Heart left ventricle (tissue), 16 donors: ENCODE results near the gene GRIN2A. TPM values are rescaled to one million over a fixed set of nuclear protein-coding genes. Genes with fewer than 3 reads are reported as not detected.

Experiments used
- ATAC-seq, 4 donors: fragments of 200-7000 bp; cut with Tn5 transposase; one replicate each; pipeline ENCODE4 v1.9.1; 2020 to 2022; ENCODE audit warnings: moderate library complexity in 4 of 4, mild to moderate bottlenecking in 3 of 4, moderate number of reproducible peaks in 1 of 4
- DNase-seq, 5 donors: peaks; one replicate each; pipeline ENCODE4 v3.0.0-alpha.2; 2020
- H3K27ac ChIP-seq, 12 donors: fragments of 200-600 bp; sonication (generic) in 4 of 12; one replicate each; pipeline versions ENCODE4 v1.5.0 to v1.8.0; 2016 to 2022; ENCODE audit warnings: mild to moderate bottlenecking in 2 of 12
- H3K27me3 ChIP-seq, 9 donors: fragments of 200-600 bp; sonication (generic) in 2 of 9; one replicate each; pipeline versions ENCODE4 v1.5.1 to v1.8.0; 2016 to 2022; ENCODE audit warnings: mild to moderate bottlenecking in 3 of 9
- H3K36me3 ChIP-seq, 9 donors: fragments of 200-600 bp; sonication (generic) in 2 of 9; one replicate each; pipeline versions ENCODE4 v1.5.0 to v1.8.0; 2018 to 2022; ENCODE audit warnings: mild to moderate bottlenecking in 2 of 9
- H3K4me1 ChIP-seq, 12 donors: fragments of 200-600 bp; sonication (generic) in 4 of 12; one replicate each; pipeline versions ENCODE4 v1.5.0 to v1.8.0; 2016 to 2022; ENCODE audit warnings: mild to moderate bottlenecking in 3 of 12
- H3K4me3 ChIP-seq, 12 donors: fragments of 200-600 bp; sonication (generic) in 4 of 12; one replicate each; pipeline versions ENCODE4 v1.5.0 to v1.8.0; 2017 to 2022; ENCODE audit warnings: mild to moderate bottlenecking in 9 of 12, moderate library complexity in 4 of 12
- H3K9me3 ChIP-seq, 12 donors: fragments of 200-600 bp; sonication (generic) in 4 of 12; one replicate each; pipeline versions ENCODE4 v1.5.0 to v1.8.0; 2016 to 2022; ENCODE audit warnings: mild to moderate bottlenecking in 1 of 12
- POLR2A ChIP-seq, 2 donors: fragments of 450-650 bp; IDR thresholded peaks; one replicate each; pipeline ENCODE4 v1.6.1; 2017; ENCODE audit warnings: antibody characterized with exemption in 2 of 2, mild to moderate bottlenecking in 2 of 2, moderate library complexity in 2 of 2
- WGBS, 4 donors: extraction: QIAGEN DNeasy Blood & Tissue Kit in 2 of 4; methylation state at CpG; one replicate each; pipeline versions ENCODE4 v1.1.5 to v1.1.7; 2013 to 2018; 5-methylcytosine and 5-hydroxymethylcytosine counted together
- intact Hi-C, 10 donors: fragments of 100-400 bp; cut with DNase I; formaldehyde crosslinking; loops; one replicate each; pipeline versions ENCODE4 v1.11.1 to v1.14.2; 2022
- polyA plus RNA-seq, 2 donors: library from polyadenylated mRNA; stranded (reverse); fragments of 200-250 nt; gene quantifications; one replicate each; pipeline ENCODE4 v1.2.3, GENCODE V29; 2013
- total RNA-seq, 9 donors: library from RNA; depleted of rRNA in 2 of 9; stranded (reverse); fragments of >200 nt in 2 of 9; fragmentation: NEBNext Ultra II Directional in 3 of 9; extraction: Animal tissue kit (Norgen Biotek cat#: 25700) in 3 of 9; gene quantifications; one replicate each; pipeline versions ENCODE4 v1.1.0 to v1.2.4, GENCODE V29; 2016 to 2023
- TF ChIP-seq, protein P1 (sequence below), 12 donors: fragments of 200-600 bp; sonication (generic) in 4 of 12; IDR thresholded peaks; one replicate each; pipeline versions ENCODE4 v1.5.0 to v1.8.0; 2018 to 2022; ENCODE audit warnings: antibody characterized with exemption in 12 of 12, mild to moderate bottlenecking in 5 of 12
- donor health status: ischemic (EF 13 %, LVEDD 7.1; RV severe dilation, severe dysfunction).
- donor health status: healthy with polysubstance abuse.
- donor health status: DM: no; HTN: yes; CAD: no.
- donor health status: DM: no; HTN: no; CAD: no.
- donor health status: ischemic (EF 25% LVEDD 6.9; RV normal size, moderate dysfunction).
- donor health status: ischemic (EF 25% LVEDD 5.7; RV mildly dilated, moderate dysfunction).
- donor health status: healthy.
- donor health status: DM: yes; HTN: yes; CAD: no.
- donor health status: ischemic (EF 35%, LVEDD 5.7; RV mildly dilated, moderate dysfunction).
- donor health status: nonischemic (EF 11% LVEDD 7.7; RV severe dilation, severe dysfunction).
- donor health status: DM: yes; HTN: yes; CAD: no.
- donor health status: PGD.
- donor health status: ischemic (EF 29% LVEDD 5.4; RV normal size, mild dysfunction).
- donor health status: nonischemic (EF 23%, LVEDD 6.1; RV moderate dilation, normal function).

GRIN2A gene
- total and polyA plus RNA-seq, 11 donors: 0.01 to 4.6 (median 2.6) TPM

DNA sequence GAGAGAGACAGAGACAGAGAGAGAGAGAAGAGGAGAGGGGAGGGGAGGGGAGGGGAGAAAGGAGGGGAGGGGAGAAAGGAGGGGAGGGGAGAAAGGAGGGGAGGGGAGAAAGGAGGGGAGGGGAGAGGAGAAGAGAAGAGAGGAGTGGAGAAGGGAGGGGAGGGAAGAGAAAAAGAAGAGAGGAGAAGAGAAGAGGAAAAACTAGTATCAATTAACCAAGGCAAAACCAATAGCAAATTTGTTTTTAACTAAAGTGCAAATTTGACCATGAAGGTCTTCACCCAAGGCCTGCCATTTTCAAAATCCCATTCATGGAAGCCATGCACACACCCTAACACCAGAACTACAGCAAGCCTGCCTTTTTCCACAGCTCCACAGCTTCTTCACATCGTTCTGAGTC, 16.6 kb downstream of the GRIN2A start:
- peaks cover 0 to 5% (median 0%) of the 10 kb centered on the region in 12 donors for H3K9me3 ChIP-seq
- H3K4me1 ChIP-seq: no peaks in the 10 kb centered on the region
- WGBS, 4 donors: 67 to 85% (median 79%) methylated on average over 1 of the region's 1 CpG
- no peak overlapping the region for H3K27ac ChIP-seq
- TF ChIP-seq, protein P1, sequence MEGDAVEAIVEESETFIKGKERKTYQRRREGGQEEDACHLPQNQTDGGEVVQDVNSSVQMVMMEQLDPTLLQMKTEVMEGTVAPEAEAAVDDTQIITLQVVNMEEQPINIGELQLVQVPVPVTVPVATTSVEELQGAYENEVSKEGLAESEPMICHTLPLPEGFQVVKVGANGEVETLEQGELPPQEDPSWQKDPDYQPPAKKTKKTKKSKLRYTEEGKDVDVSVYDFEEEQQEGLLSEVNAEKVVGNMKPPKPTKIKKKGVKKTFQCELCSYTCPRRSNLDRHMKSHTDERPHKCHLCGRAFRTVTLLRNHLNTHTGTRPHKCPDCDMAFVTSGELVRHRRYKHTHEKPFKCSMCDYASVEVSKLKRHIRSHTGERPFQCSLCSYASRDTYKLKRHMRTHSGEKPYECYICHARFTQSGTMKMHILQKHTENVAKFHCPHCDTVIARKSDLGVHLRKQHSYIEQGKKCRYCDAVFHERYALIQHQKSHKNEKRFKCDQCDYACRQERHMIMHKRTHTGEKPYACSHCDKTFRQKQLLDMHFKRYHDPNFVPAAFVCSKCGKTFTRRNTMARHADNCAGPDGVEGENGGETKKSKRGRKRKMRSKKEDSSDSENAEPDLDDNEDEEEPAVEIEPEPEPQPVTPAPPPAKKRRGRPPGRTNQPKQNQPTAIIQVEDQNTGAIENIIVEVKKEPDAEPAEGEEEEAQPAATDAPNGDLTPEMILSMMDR (IDR thresholded peaks at IDR 0.05): no peak
- TF ChIP-seq POLR2A (IDR thresholded peaks at IDR 0.05): no peak
- ATAC-seq (no peak), DNase-seq (no peak)
- intact Hi-C loops: no loop called here
- H3K27me3 ChIP-seq: peaks cover 0 to 26% (median 5%) of the 10 kb centered on the region in 9 donors
- H3K36me3 ChIP-seq: no peaks in the 10 kb centered on the region
- H3K4me3 ChIP-seq: no peak overlapping the region

DNA sequence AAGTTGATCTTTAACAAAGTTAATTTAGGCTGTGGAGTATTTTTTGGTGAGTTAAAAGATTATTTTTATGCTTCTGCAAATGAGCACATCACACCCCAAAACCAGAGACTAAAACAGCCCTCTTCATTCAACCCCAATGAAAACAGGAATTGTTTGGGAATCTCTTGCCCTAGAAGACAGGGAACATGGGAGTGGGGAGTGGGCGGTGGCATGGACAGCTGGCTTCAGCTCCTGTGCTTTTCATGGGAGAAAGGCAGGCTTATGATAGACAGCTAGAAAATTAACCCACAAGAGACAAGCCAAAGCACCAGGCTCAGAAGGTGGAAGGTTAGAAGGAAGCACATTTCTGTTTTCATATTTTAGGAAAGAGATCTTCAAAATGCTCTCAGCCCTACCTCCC, 19.2 kb downstream of the GRIN2A start:
- Histone ChIP-seq H3K36me3 (no peaks in the 10 kb centered on the region), H3K4me1 (no peaks in the 10 kb centered on the region), H3K4me3 (no peak overlapping the region), H3K27ac (no peak overlapping the region), H3K9me3 (no peaks in the 10 kb centered on the region), H3K27me3 (peaks cover 0 to 26% (median 5%) of the 10 kb centered on the region in 9 donors)
- intact Hi-C loops: no loop called here
- TF ChIP-seq, protein P1 (IDR thresholded peaks at IDR 0.05): no peak
- no peak for TF ChIP-seq POLR2A (IDR thresholded peaks at IDR 0.05)
- ATAC-seq (no peak), DNase-seq (no peak)
- 33 to 58% (median 51%) methylated on average over 1 of the region's 1 CpG for WGBS, 4 donors

DNA sequence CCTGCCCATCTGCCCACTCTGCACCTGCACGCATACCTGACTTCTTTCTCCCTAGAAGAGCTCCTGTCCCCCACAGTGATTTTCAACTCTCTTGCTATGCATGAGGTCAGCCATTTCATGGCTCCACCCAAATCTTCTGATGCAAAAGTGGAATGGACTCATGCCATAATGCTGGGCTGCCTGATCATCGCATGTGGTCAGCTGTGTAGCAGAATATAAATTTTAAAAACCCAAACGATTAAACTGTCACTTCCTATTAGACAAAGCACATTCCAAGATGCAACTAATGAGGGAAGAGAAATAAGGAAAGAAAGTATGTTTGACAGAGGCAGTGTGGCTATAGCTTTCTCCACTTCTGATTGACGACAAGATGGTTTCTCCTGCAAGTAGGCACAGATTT, 26.1 kb downstream of the GRIN2A start:
- Histone ChIP-seq H3K27ac (no peak overlapping the region), H3K4me3 (no peak overlapping the region), H3K27me3 (peaks cover 0 to 10% (median 0%) of the 10 kb centered on the region in 9 donors), H3K4me1 (no peaks in the 10 kb centered on the region), H3K9me3 (no peaks in the 10 kb centered on the region), H3K36me3 (no peaks in the 10 kb centered on the region)
- ATAC-seq: no peak
- no peak for TF ChIP-seq POLR2A (IDR thresholded peaks at IDR 0.05)
- TF ChIP-seq, protein P1 (IDR thresholded peaks at IDR 0.05): no peak
- no peak for DNase-seq
- WGBS, 4 donors: 88 to 93% (median 91%) methylated on average over 4 of the region's 4 CpGs
- intact Hi-C loops: no loop called here

DNA sequence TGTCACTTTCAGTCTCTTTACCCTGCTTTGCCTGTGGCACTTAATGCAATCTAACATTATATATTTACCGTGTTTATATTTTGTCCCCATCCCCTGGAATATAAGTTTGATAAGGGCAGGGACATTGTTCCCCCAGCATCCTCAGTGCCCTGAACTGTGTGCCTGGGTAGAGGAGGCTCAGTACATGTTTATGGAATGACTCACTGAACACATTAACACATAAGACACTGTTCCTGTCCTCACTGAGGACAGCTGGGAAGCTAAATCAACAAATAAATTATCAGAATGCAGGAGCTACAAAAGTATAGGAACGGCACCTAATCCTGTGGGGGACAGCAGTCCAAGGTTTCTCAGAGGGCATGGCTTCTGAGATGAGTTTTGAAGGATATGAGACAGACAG, 27.8 kb downstream of the GRIN2A start:
- H3K36me3 ChIP-seq: no peaks in the 10 kb centered on the region
- H3K9me3 ChIP-seq: no peaks in the 10 kb centered on the region
- ATAC-seq: no peak
- peaks cover 0 to 5% (median 0%) of the 10 kb centered on the region in 9 donors for H3K27me3 ChIP-seq
- 59 to 79% (median 68%) methylated on average over 2 of the region's 2 CpGs for WGBS, 4 donors
- H3K4me3 ChIP-seq: no peak overlapping the region
- H3K27ac ChIP-seq: no peak overlapping the region
- DNase-seq: no peak
- intact Hi-C loops: no loop called here
- no peaks in the 10 kb centered on the region for H3K4me1 ChIP-seq
- TF ChIP-seq POLR2A (IDR thresholded peaks at IDR 0.05): no peak
- TF ChIP-seq, protein P1 (IDR thresholded peaks at IDR 0.05): no peak
